Vagina (tissue), 2 donors: Measurements from ENCODE around the gene RDH11. TPM values are rescaled to one million over a fixed set of nuclear protein-coding genes. Genes with fewer than 3 reads are reported as not detected.

ENCODE experiments used
- DNase-seq, 2 donors: peaks; one replicate each; pipeline ENCODE4 v3.0.0-alpha.2; 2017; ENCODE audit errors: extremely low spot score in 2 of 2
- H3K27ac ChIP-seq: fragments of 200-600 bp; sonication (generic); one replicate; pipeline ENCODE4 v1.5.1; 2019
- H3K27me3 ChIP-seq: fragments of 200-600 bp; sonication (generic); one replicate; pipeline ENCODE4 v1.5.1; 2019
- H3K36me3 ChIP-seq, 2 donors: fragments of 200-600 bp; sonication (generic); one replicate each; pipeline ENCODE4 v1.5.1; 2017 to 2019
- H3K4me1 ChIP-seq: fragments of 200-600 bp; sonication (generic); one replicate; pipeline ENCODE4 v1.5.1; 2019
- H3K4me3 ChIP-seq, 2 donors: fragments of 200-600 bp; sonication (generic); 1 replicate in 1 of 2; 2 replicates in 1 of 2; pipeline ENCODE4 v1.5.1; 2016 to 2019
- H3K9me3 ChIP-seq: fragments of 200-600 bp; sonication (generic); one replicate; pipeline ENCODE4 v1.5.1; 2019
- CTCF ChIP-seq, 3 experiments: fragments of 450-650 bp in 2 of 3; fragments of 200-600 bp in 1 of 3; sonication (generic) in 1 of 3; IDR thresholded peaks; one replicate each; pipeline ENCODE4 v1.5.1; 2017 to 2019; ENCODE audit warnings: antibody characterized with exemption in 3 of 3, mild to moderate bottlenecking in 2 of 3, moderate library complexity in 2 of 3
- POLR2A ChIP-seq, 2 donors: fragments of 450-650 bp; IDR thresholded peaks; one replicate each; pipeline ENCODE4 v1.6.1; 2017; ENCODE audit warnings: antibody characterized with exemption in 2 of 2, mild to moderate bottlenecking in 2 of 2, moderate library complexity in 2 of 2
- POLR2AphosphoS5 ChIP-seq, 2 donors: sonication (generic); formaldehyde crosslinking; IDR thresholded peaks; one replicate each; pipeline ENCODE4 v1.9.0; 2017; ENCODE audit warnings: antibody characterized with exemption in 2 of 2, mild to moderate bottlenecking in 2 of 2, low read depth in 1 of 2; ENCODE audit not compliant: insufficient read depth in 1 of 2
- intact Hi-C: fragments of 100-400 bp; cut with DNase I; formaldehyde crosslinking; loops from one replicate; pipeline ENCODE4 v1.15.1; 2023
- small RNA-seq: library from RNA; depleted of rRNA; stranded (forward); fragments of <200 nt; gene quantifications from one replicate; pipeline ENCODE3, GENCODE V24; 2016
- total RNA-seq: library from RNA; depleted of rRNA; stranded (reverse); fragments of >200 nt; gene quantifications from one replicate; pipeline ENCODE4 v1.2.3, GENCODE V29; 2016

Gene RDH11
- total RNA-seq, 1 donor from 2014 or later = 44.0 TPM

GRCh38 chr14:67633451-67634147 is 62.0 kb downstream of the RDH11 start:
- no peak overlapping the region for H3K4me3 ChIP-seq
- intact Hi-C loops = no loop called here
- H3K27me3 ChIP-seq = no peaks in the 10 kb centered on the region
- DNase-seq = no peak
- H3K27ac ChIP-seq = no peak overlapping the region
- TF ChIP-seq POLR2A (IDR thresholded peaks at IDR 0.05) (no peak), POLR2AphosphoS5 (IDR thresholded peaks at IDR 0.05; ENCODE audit: insufficient read depth in 1 of 2, low read depth in 1 of 2) (no peak), CTCF (IDR thresholded peaks at IDR 0.05) (no peak)
- H3K36me3 ChIP-seq = no peaks in the 10 kb centered on the region
- no peaks in the 10 kb centered on the region for H3K4me1 ChIP-seq
- H3K9me3 ChIP-seq = no peaks in the 10 kb centered on the region

GRCh38 chr14:67630938-67631337 is 64.6 kb downstream of the RDH11 start:
- Histone ChIP-seq H3K27me3 (no peaks in the 10 kb centered on the region), H3K4me3 (no peak overlapping the region), H3K4me1 (no peaks in the 10 kb centered on the region), H3K27ac (no peak overlapping the region), H3K9me3 (no peaks in the 10 kb centered on the region), H3K36me3 (no peaks in the 10 kb centered on the region)
- intact Hi-C loops = no loop called here
- no peak for DNase-seq
- TF ChIP-seq POLR2AphosphoS5 (IDR thresholded peaks at IDR 0.05; ENCODE audit: insufficient read depth in 1 of 2, low read depth in 1 of 2) (no peak), POLR2A (IDR thresholded peaks at IDR 0.05) (no peak), CTCF (IDR thresholded peaks at IDR 0.05) (no peak)

GRCh38 chr14:67630186-67630585 is 65.4 kb downstream of the RDH11 start:
- H3K27ac ChIP-seq = no peak overlapping the region
- TF ChIP-seq POLR2A (IDR thresholded peaks at IDR 0.05) = no peak
- no peak for TF ChIP-seq POLR2AphosphoS5 (IDR thresholded peaks at IDR 0.05; ENCODE audit: insufficient read depth in 1 of 2, low read depth in 1 of 2)
- no peak for TF ChIP-seq CTCF (IDR thresholded peaks at IDR 0.05)
- no peak for DNase-seq
- H3K4me1 ChIP-seq = no peaks in the 10 kb centered on the region
- H3K27me3 ChIP-seq = no peaks in the 10 kb centered on the region
- no peak overlapping the region for H3K4me3 ChIP-seq
- H3K9me3 ChIP-seq = no peaks in the 10 kb centered on the region
- intact Hi-C loops = no loop called here
- H3K36me3 ChIP-seq = no peaks in the 10 kb centered on the region

GRCh38 chr14:67627519-67627918 is 68.0 kb downstream of the RDH11 start:
- intact Hi-C loops = no loop called here

More at GRCh38 chr14:67627519-67627918, 68.0 kb downstream of the RDH11 start:
- H3K27ac ChIP-seq = no peak overlapping the region
- H3K9me3 ChIP-seq = no peaks in the 10 kb centered on the region
- H3K4me3 ChIP-seq = no peak overlapping the region
- TF ChIP-seq POLR2A (IDR thresholded peaks at IDR 0.05) (no peak), CTCF (IDR thresholded peaks at IDR 0.05) (no peak), POLR2AphosphoS5 (IDR thresholded peaks at IDR 0.05; ENCODE audit: insufficient read depth in 1 of 2, low read depth in 1 of 2) (no peak)
- no peaks in the 10 kb centered on the region for H3K27me3 ChIP-seq
- no peak for DNase-seq
- H3K4me1 ChIP-seq = peaks cover 9% of the 10 kb centered on the region
- H3K36me3 ChIP-seq = no peaks in the 10 kb centered on the region

Small RNA genes lying within 50 kb of the gene (small RNA-seq; reads per million reads assigned to genes)
- not detected for gene AL049779.3
- gene RN7SL369P = not detected
- gene RNA5SP386 = not detected

Other genes with a start within 250 kb of the RDH11 start
- 9.8 TPM for gene TMEM229B, start 207.0 kb downstream of the RDH11 start, total RNA-seq
- 2.5 TPM for gene PLEKHH1, start 162.5 kb downstream of the RDH11 start, total RNA-seq
- gene PIGH, start 95.5 kb downstream of the RDH11 start, total RNA-seq = 24.1 TPM
- 14.2 TPM for gene ARG2, start 75.8 kb downstream of the RDH11 start, total RNA-seq
- 62.1 TPM for gene VTI1B, start 21.1 kb downstream of the RDH11 start, total RNA-seq
- 15.0 TPM for gene RDH12, start 6.1 kb upstream of the RDH11 start, total RNA-seq
- gene ZFYVE26, start 120.8 kb upstream of the RDH11 start, total RNA-seq = 30.2 TPM
- gene RAD51B, start 124.0 kb upstream of the RDH11 start, total RNA-seq = 28.5 TPM